ENCODE measurements around the gene COG5.

GRCh38 chr7:107386548-107387102 is 177.1 kb downstream of the COG5 start:
- TF ChIP-seq POLR2A (IDR thresholded peaks at IDR 0.05) = no peak
- no peak for TF ChIP-seq CTCF (IDR thresholded peaks at IDR 0.05)
